GM12878 (cell line): ENCODE results near the gene PTX4. TPM values are rescaled to one million over a fixed set of nuclear protein-coding genes. Genes with fewer than 3 reads are reported as not detected.

Experiments
- ATAC-seq: fragments of 200-7000 bp; cut with Tn5 transposase; 3 replicates; pipeline ENCODE4 v1.9.1; 2020; ENCODE audit warnings: mild to moderate bottlenecking, moderate library complexity
- BruUV-seq: library from RNA; stranded (reverse); fragments of 400-500 nt; replicated peaks from 2 replicates; lab custom pipeline; 2021; lab: Mats Ljungman, UMichigan
- CTCF ChIA-PET: fragments of 300-600 bp; sonication (Branson Sonifier 250); formaldehyde crosslinking; extraction: SDS; loops from one replicate; lab custom pipeline; 2021; ENCODE audit warnings: inconsistent platforms; lab: Yijun Ruan, JAX
- POLR2A ChIA-PET: fragments of 350-600 bp; formaldehyde crosslinking; extraction: SDS; loops from one replicate; lab custom pipeline; 2021; ENCODE audit warnings: inconsistent platforms; lab: Charles Lee
- RAD21 ChIA-PET: fragments of 300-600 bp; sonication (Branson Sonifier 250); formaldehyde crosslinking; loops from one replicate; lab custom pipeline; 2023; ENCODE audit warnings: antibody characterized with exemption; ENCODE audit not compliant: unreplicated experiment; lab: Charles Lee
- SMC1A ChIA-PET: fragments of 300-600 bp; sonication (Branson Sonifier 250); formaldehyde crosslinking; loops from one replicate; lab custom pipeline; 2023; ENCODE audit not compliant: unreplicated experiment, uncharacterized antibody; lab: Charles Lee
- DNase-seq: peaks from one replicate; pipeline ENCODE4 v3.0.0-alpha.2; 2011; ENCODE audit warnings: low read depth, low spot score
- FAIRE-seq: peaks from 3 replicates; lab custom pipeline; 2011; peaks lifted over from hg19 to GRCh38; lab: Jason Lieb, UNC
- H2AFZ ChIP-seq: 2 replicates; pipeline ENCODE4 v1.6.0; 2011; ENCODE audit warnings: low read depth, low read length, control low read depth; ENCODE audit not compliant: control insufficient read depth
- H3K27ac ChIP-seq: 2 replicates; pipeline ENCODE4 v1.5.1; 2011; ENCODE audit warnings: control low read depth; ENCODE audit not compliant: control insufficient read depth, insufficient read depth
- H3K27me3 ChIP-seq, 2 experiments: replicated peaks in 1 of 2; 2 replicates each; pipeline versions ENCODE4 v1.6.0 to v1.6.1; 2011; ENCODE audit warnings: low read length in 1 of 2; ENCODE audit not compliant: control insufficient read depth in 2 of 2, insufficient read depth in 2 of 2
- H3K36me3 ChIP-seq, 2 experiments: 2 replicates each; pipeline ENCODE4 v1.5.1; 2011; ENCODE audit warnings: low read length in 1 of 2; ENCODE audit not compliant: control insufficient read depth in 2 of 2, insufficient read depth in 2 of 2
- H3K4me1 ChIP-seq: 2 replicates; pipeline ENCODE4 v1.6.1; 2011; ENCODE audit warnings: mild to moderate bottlenecking, low read length, moderate library complexity, mixed read lengths; ENCODE audit not compliant: control insufficient read depth, insufficient read depth
- H3K4me2 ChIP-seq: 2 replicates; pipeline ENCODE4 v1.6.0; 2011; ENCODE audit warnings: control low read depth; ENCODE audit not compliant: control insufficient read depth, insufficient read depth
- H3K4me3 ChIP-seq: fragments of 200-600 bp; sonication (generic); 2 replicates; pipeline ENCODE4 v1.5.1; 2016
- H3K79me2 ChIP-seq: 2 replicates; pipeline ENCODE4 v1.6.0; 2011; ENCODE audit warnings: low read length; ENCODE audit not compliant: control insufficient read depth, insufficient read depth
- H3K9ac ChIP-seq: 2 replicates; pipeline ENCODE4 v1.8.0; 2011; ENCODE audit warnings: low read length, control low read depth, mixed read lengths; ENCODE audit not compliant: control insufficient read depth, insufficient read depth
- H3K9me3 ChIP-seq: replicated peaks from 3 replicates; pipeline ENCODE4 v1.5.1; 2011; ENCODE audit warnings: mild to moderate bottlenecking, low read length; ENCODE audit not compliant: control insufficient read depth, insufficient read depth
- H4K20me1 ChIP-seq: 2 replicates; pipeline ENCODE4 v1.6.0; 2011; ENCODE audit not compliant: control insufficient read depth, insufficient read depth
- ASH2L ChIP-seq: fragments of 300-600, 200-600 bp; sonication (generic); IDR thresholded peaks from 2 replicates; pipeline ENCODE4 v1.6.1; 2017; ENCODE audit warnings: low read depth, mild to moderate bottlenecking, borderline replicate concordance
- E2F8 ChIP-seq: fragments of 450-650 bp; IDR thresholded peaks from 2 replicates; pipeline ENCODE4 v1.6.1; 2018; ENCODE audit warnings: mild to moderate bottlenecking, low read depth, moderate library complexity; ENCODE audit not compliant: partially characterized antibody
- GABPA ChIP-seq: IDR thresholded peaks from 2 replicates; pipeline ENCODE4 v1.6.1; 2014; ENCODE audit warnings: antibody characterized with exemption, low read depth, mild to moderate bottlenecking, inconsistent platforms
- HDGF ChIP-seq: fragments of 450-650 bp; IDR thresholded peaks from 2 replicates; pipeline ENCODE4 v1.6.1; 2016; ENCODE audit warnings: antibody characterized with exemption
- RELB ChIP-seq: fragments of 450-650 bp; IDR thresholded peaks from 2 replicates; pipeline ENCODE4 v1.6.1; 2017; ENCODE audit warnings: low read depth, mild to moderate bottlenecking, moderate library complexity
- SKIL ChIP-seq: fragments of 450-650 bp; IDR thresholded peaks from 2 replicates; pipeline ENCODE4 v1.6.1; 2017; ENCODE audit warnings: mild to moderate bottlenecking, low read depth, inconsistent platforms; ENCODE audit not compliant: poor library complexity, severe bottlenecking
- ZNF207 ChIP-seq: fragments of 450-650 bp; IDR thresholded peaks from 2 replicates; pipeline ENCODE4 v1.6.1; 2014; ENCODE audit warnings: antibody characterized with exemption, mild to moderate bottlenecking, borderline replicate concordance
- WGBS: methylation state at CpG from one replicate; pipeline ENCODE4 v1.1.6; 2016; ENCODE audit warnings: low lambda C conversion rate; ENCODE audit not compliant: insufficient replicate concordance, insufficient coverage; ENCODE audit errors: missing lambda C conversion rate; 5-methylcytosine and 5-hydroxymethylcytosine counted together
- in situ Hi-C: fragments of 300-500 bp; cut with MboI; formaldehyde crosslinking; loops from 9 replicates; pipeline ENCODE4 v1.14.3; 2018; ENCODE audit warnings: mixed read lengths
- intact Hi-C: fragments of 100-400 bp; cut with micrococcal nuclease; formaldehyde crosslinking; loops from one replicate; pipeline ENCODE4 v1.14.2; 2022; ENCODE audit not compliant: unreplicated experiment
- polyA plus RNA-seq, 11 experiments: library from polyadenylated mRNA; depleted of rRNA in 4 of 11; unstranded in 6 of 11; stranded (reverse) in 5 of 11; fragments of >200 nt; fragmentation: Nextera tagmentation in 4 of 11; fragmentation: Illumina TruSeq in 1 of 11; extraction: Ambion mirVana in 4 of 11; extraction: Trizol in 1 of 11; gene quantifications; 1 replicate in 1 of 11; 2 replicates in 10 of 11; pipeline versions ENCODE4 v1.2.1 to v1.2.3, GENCODE V29; 2011 to 2016; ENCODE audit warnings: inconsistent platforms in 2 of 11, missing spikeins in 2 of 11, low read depth in 1 of 11
- total RNA-seq, 4 experiments: library from RNA; depleted of rRNA in 3 of 4; stranded (reverse); fragments of >200 nt in 3 of 4; fragmentation: Illumina TruSeq in 1 of 4; extraction: Trizol in 1 of 4; gene quantifications; 2 replicates each; pipeline versions ENCODE4 v1.2.1 to v1.2.3, GENCODE V29; 2013 to 2021

The PTX4 gene
- total and polyA plus RNA-seq, 10 of the 15 experiments (the other 5 are each of a cell fraction or from before 2014, with no cell fraction given) = not detected

- RAD21 ChIA-PET = no interaction called here
- Histone ChIP-seq H3K9ac (no peak overlapping the region), H4K20me1 (no peaks in the 10 kb centered on the region)
- WGBS = 96% methylated on average over 37 of the region's 37 CpGs
- TF ChIP-seq HDGF = no peak
- no peak for TF ChIP-seq RELB
- TF ChIP-seq ZNF207 = no peak
- no peak for TF ChIP-seq GABPA
- TF ChIP-seq, all 136 proteins: peak for 0
- SMC1A ChIA-PET = no interaction called here
- no peaks in the 10 kb centered on the region for H3K4me1 ChIP-seq
- H3K4me3 ChIP-seq = no peak overlapping the region
- in situ Hi-C loops (no loop called here), intact Hi-C loops (no loop called here)
- POLR2A ChIA-PET = no interaction called here
- no peaks in the 10 kb centered on the region for H3K79me2 ChIP-seq
- H3K4me2 ChIP-seq = no peak overlapping the region
- no peak for ATAC-seq
- no peak for DNase-seq
- no peak for FAIRE-seq
- CTCF ChIA-PET = no interaction called here
- H3K36me3 ChIP-seq = peaks cover 5 to 8% of the 10 kb centered on the region in 2 experiments; a peak in 3 of 4 replicates
- no TSS peak for BruUV-seq
- no peaks in the 10 kb centered on the region for H3K27me3 ChIP-seq
- H3K9me3 ChIP-seq = no peaks in the 10 kb centered on the region
- H3K27ac ChIP-seq = no peak overlapping the region
- no peak overlapping the region for H2AFZ ChIP-seq
Observed at GRCh38 chr16:1506494-1507213, 17.9 kb upstream of the PTX4 start.

GRCh38 chr16:1505912-1506311 lies 17.2 kb upstream of the PTX4 start:
- Histone ChIP-seq H3K27ac (no peak overlapping the region), H3K4me1 (no peaks in the 10 kb centered on the region), H2AFZ (no peak overlapping the region), H3K36me3 (peaks cover 5 to 11% of the 10 kb centered on the region in 2 experiments; a peak in 3 of 4 replicates), H3K4me3 (no peak overlapping the region), H3K4me2 (no peak overlapping the region), H3K9ac (no peak overlapping the region), H3K27me3 (no peaks in the 10 kb centered on the region), H4K20me1 (no peaks in the 10 kb centered on the region), H3K79me2 (no peaks in the 10 kb centered on the region), H3K9me3 (no peaks in the 10 kb centered on the region)
- FAIRE-seq (no peak), ATAC-seq (no peak), DNase-seq (no peak)
- CTCF ChIA-PET = no interaction called here
- SMC1A ChIA-PET = no interaction called here
- POLR2A ChIA-PET = no interaction called here
- intact Hi-C loops = no loop called here
- RAD21 ChIA-PET = no interaction called here
- in situ Hi-C loops = no loop called here
- no TSS peak for BruUV-seq
- 95% methylated on average over 19 of the region's 22 CpGs for WGBS
- TF ChIP-seq SKIL (no peak), ASH2L (no peak), E2F8 (no peak)
